K562 (cell line): ENCODE data around the gene SLC34A2. TPM values are rescaled to one million over a fixed set of nuclear protein-coding genes. Genes with fewer than 3 reads are reported as not detected.
A peak's percentile ranks its signal among the peaks of the same experiment; 100 is the strongest.

Experiments
- ATAC-seq: fragments of 200-7000 bp; cut with Tn5 transposase; 3 replicates; pipeline ENCODE4 v1.9.1; 2020; ENCODE audit warnings: moderate library complexity
- BruUV-seq: library from RNA; stranded (reverse); fragments of 400-500 nt; replicated peaks from 2 replicates; lab custom pipeline; 2021; lab: Mats Ljungman, UMichigan
- CTCF ChIA-PET: fragments of 300-600 bp; formaldehyde crosslinking; extraction: SDS; loops from one replicate; lab custom pipeline; 2021; ENCODE audit warnings: low intra/inter-chr PET ratio; lab: Yijun Ruan, JAX
- POLR2A ChIA-PET: fragments of 300-600, 350-650 bp; sonication (Branson Sonifier 250); formaldehyde crosslinking; extraction: SDS; loops from one replicate; lab custom pipeline; 2021; ENCODE audit warnings: antibody characterized with exemption, inconsistent platforms; lab: Yijun Ruan, JAX
- DNase-seq, 4 experiments: peaks; one replicate each; pipeline versions ENCODE4 v3.0.0 to v3.0.0-alpha.2; 2011 to 2018; ENCODE audit warnings: low spot score in 3 of 4, mixed read lengths in 3 of 4; ENCODE audit errors: extremely low read depth in 1 of 4
- FAIRE-seq: peaks from 2 replicates; lab custom pipeline; 2011; peaks lifted over from hg19 to GRCh38; lab: Jason Lieb, UNC
- H2AFZ ChIP-seq: 2 replicates; pipeline ENCODE4 v1.6.0; 2011; ENCODE audit warnings: low read depth, low read length, control low read depth, inconsistent platforms
- H3K27ac ChIP-seq: fragments of 200-600 bp; 3 replicates; pipeline ENCODE4 v1.8.0; 2011; ENCODE audit warnings: low read depth, mild to moderate bottlenecking, control low read depth, inconsistent platforms, low read length, moderate library complexity, mixed read lengths; ENCODE audit errors: extremely low read depth
- H3K27me3 ChIP-seq, 2 experiments: fragments of 300-600 bp in 1 of 2; 2 replicates in 1 of 2; 3 replicates in 1 of 2; pipeline versions ENCODE4 v1.6.0 to v1.8.0; 2011; ENCODE audit warnings: inconsistent platforms in 2 of 2, low read length in 2 of 2, mild to moderate bottlenecking in 1 of 2, mixed read lengths in 1 of 2, moderate library complexity in 1 of 2; ENCODE audit not compliant: control insufficient read depth in 2 of 2, insufficient read depth in 2 of 2
- H3K36me3 ChIP-seq: fragments of 300-600 bp; 3 replicates; pipeline ENCODE4 v1.8.0; 2011; ENCODE audit warnings: mild to moderate bottlenecking, low read length, inconsistent platforms; ENCODE audit not compliant: control insufficient read depth, insufficient read depth
- H3K4me1 ChIP-seq, 2 experiments: fragments of 200-600 bp in 1 of 2; replicated peaks in 1 of 2; 2 replicates in 1 of 2; 3 replicates in 1 of 2; pipeline versions ENCODE4 v1.5.1 to v1.8.0; 2011; ENCODE audit warnings: inconsistent platforms in 2 of 2, low read length in 2 of 2, mild to moderate bottlenecking in 1 of 2, mixed read lengths in 1 of 2, moderate library complexity in 1 of 2; ENCODE audit not compliant: control insufficient read depth in 2 of 2, insufficient read depth in 2 of 2
- H3K4me2 ChIP-seq: 2 replicates; pipeline ENCODE4 v1.6.1; 2011; ENCODE audit warnings: low read length, control low read depth, inconsistent platforms, mixed read lengths; ENCODE audit not compliant: insufficient read depth
- H3K4me3 ChIP-seq: fragments of 200-600 bp; sonication (generic), shearing (Covaris generic); 2 replicates; pipeline ENCODE4 v1.5.1; 2016; ENCODE audit warnings: control low read depth, inconsistent platforms
- H3K79me2 ChIP-seq: fragments of 200-600 bp; 3 replicates; pipeline ENCODE4 v1.8.0; 2011; ENCODE audit warnings: low read length, inconsistent platforms; ENCODE audit not compliant: control insufficient read depth, insufficient read depth
- H3K9ac ChIP-seq, 2 experiments: 2 replicates each; pipeline versions ENCODE4 v1.6.0 to v1.6.1; 2011; ENCODE audit warnings: low read depth in 2 of 2, low read length in 2 of 2, control low read depth in 1 of 2, inconsistent platforms in 1 of 2, mild to moderate bottlenecking in 1 of 2, mixed read lengths in 1 of 2; ENCODE audit not compliant: insufficient read depth in 1 of 2
- H3K9me1 ChIP-seq: one replicate; pipeline ENCODE4 v1.6.0; 2011; ENCODE audit warnings: inconsistent platforms, mild to moderate bottlenecking, low read length, moderate library complexity; ENCODE audit not compliant: control insufficient read depth, insufficient read depth
- H3K9me3 ChIP-seq: replicated peaks from 2 replicates; pipeline ENCODE4 v1.5.1; 2011; ENCODE audit warnings: low read depth, low read length, inconsistent platforms; ENCODE audit not compliant: control insufficient read depth, insufficient read depth
- H4K20me1 ChIP-seq: replicated peaks from 2 replicates; pipeline ENCODE4 v1.6.1; 2011; ENCODE audit warnings: low read length, inconsistent platforms, mixed read lengths; ENCODE audit not compliant: control insufficient read depth, insufficient read depth
- ATF3 ChIP-seq, 2 experiments: fragments of 450-650 bp in 1 of 2; sonication (generic) in 1 of 2; formaldehyde crosslinking in 1 of 2; IDR thresholded peaks in 1 of 2; conservative IDR thresholded peaks in 1 of 2; 2 replicates each; pipeline versions ENCODE4 v1.6.1 to v1.8.1; 2016 to 2023; ENCODE audit warnings: mild to moderate bottlenecking in 2 of 2, moderate library complexity in 2 of 2, inconsistent platforms in 1 of 2, missing genetic modification reagents in 1 of 2
- ATF6 ChIP-seq: sonication (generic); formaldehyde crosslinking; IDR thresholded peaks from 2 replicates; pipeline ENCODE4 v1.4.0; 2020; ENCODE audit warnings: mild to moderate bottlenecking, missing genetic modification reagents
- CEBPB ChIP-seq: fragments of 450-650 bp; IDR thresholded peaks from 2 replicates; pipeline ENCODE4 v1.6.1; 2016; ENCODE audit warnings: missing genetic modification characterization, missing compliant biosample characterization
- CEBPG ChIP-seq, 3 experiments: fragments of 200-800 bp in 1 of 3; sonication (Bioruptor generic) in 1 of 3; sonication (generic) in 1 of 3; formaldehyde crosslinking in 1 of 3; IDR thresholded peaks in 2 of 3; conservative IDR thresholded peaks in 1 of 3; 2 replicates each; pipeline versions ENCODE4 v1.6.1 to v1.8.0; 2016 to 2022; ENCODE audit warnings: missing compliant biosample characterization in 2 of 3, missing genetic modification characterization in 2 of 3, mild to moderate bottlenecking in 1 of 3, missing genetic modification reagents in 1 of 3
- STAG1 ChIP-seq: sonication (generic); formaldehyde crosslinking; IDR thresholded peaks from 2 replicates; pipeline ENCODE4 v1.5.0; 2020; ENCODE audit warnings: missing genetic modification reagents, borderline replicate concordance
- WGBS: fragments of 100-300 bp; shearing (Covaris generic); methylation state at CpG from one replicate; pipeline ENCODE4 v1.1.6; 2016; ENCODE audit warnings: low coverage, mixed read lengths; ENCODE audit not compliant: insufficient coverage; ENCODE audit errors: missing lambda C conversion rate; 5-methylcytosine and 5-hydroxymethylcytosine counted together
- in situ Hi-C: fragments of 300-500 bp; cut with MboI; formaldehyde crosslinking; loops from 4 replicates; pipeline ENCODE4 v1.15.0; 2018; ENCODE audit warnings: inconsistent platforms, mixed read lengths
- intact Hi-C: fragments of 100-400 bp; cut with micrococcal nuclease; formaldehyde crosslinking; loops from 2 replicates; pipeline ENCODE4 v1.14.2; 2022
- polyA plus RNA-seq, 8 experiments: library from polyadenylated mRNA; depleted of rRNA in 4 of 8; stranded (reverse) in 5 of 8; unstranded in 3 of 8; fragments of >200 nt; fragmentation: Nextera tagmentation in 2 of 8; fragmentation: Illumina TruSeq in 1 of 8; extraction: Ambion mirVana in 2 of 8; extraction: Trizol in 1 of 8; gene quantifications; 2 replicates each; pipeline versions ENCODE4 v1.2.1 to v1.2.3, GENCODE V29; 2011 to 2014; ENCODE audit warnings: inconsistent platforms in 1 of 8, missing spikeins in 1 of 8
- total RNA-seq, 7 experiments: library from RNA; depleted of rRNA in 6 of 7; stranded (reverse); fragments of >200 nt in 6 of 7; fragmentation: Illumina TruSeq in 2 of 7; extraction: Trizol in 2 of 7; gene quantifications; 2 replicates each; pipeline versions ENCODE4 v1.2.1 to v1.2.3, GENCODE V29; 2011 to 2021; ENCODE audit warnings: low replicate concordance in 1 of 7

SLC34A2 gene
- total and polyA plus RNA-seq, 9 of the 15 experiments (the other 6 are each of a cell fraction or from before 2014, with no cell fraction given), result 1.5 TPM; not detected in 8

GRCh38 chr4:25713812-25714211 is 58.2 kb downstream of the SLC34A2 start:
- no peak for DNase-seq
- intact Hi-C loops (no loop called here), in situ Hi-C loops (no loop called here)
- 6% methylated on average over 4 of the region's 4 CpGs for WGBS
- ChIA-PET POLR2A (no interaction called here), CTCF (no interaction called here)
- Histone ChIP-seq H3K4me2 (no peak overlapping the region), H3K36me3 (no peaks in the 10 kb centered on the region), H3K9me3 (no peaks in the 10 kb centered on the region), H3K79me2 (no peaks in the 10 kb centered on the region), H2AFZ (no peak overlapping the region), H3K9me1 (no peaks in the 10 kb centered on the region), H4K20me1 (no peaks in the 10 kb centered on the region), H3K9ac (no peak overlapping the region), H3K4me1 (no peaks in the 10 kb centered on the region), H3K4me3 (no peak overlapping the region), H3K27me3 (peaks cover 5 to 18% of the 10 kb centered on the region in 2 experiments; a peak in 3 of 5 replicates), H3K27ac (no peak overlapping the region)
- no TSS peak for BruUV-seq
- no peak for FAIRE-seq
- no peak for ATAC-seq
- peak; percentile 74 for TF ChIP-seq ATF3 (IDR thresholded peaks at IDR 0.05)
- no peak for TF ChIP-seq ATF3 (CRISPR knock-in tag; conservative IDR thresholded peaks at IDR 0.05)
- no peak for TF ChIP-seq STAG1
- peak; percentile 53; the same call in 1 of the 2 replicates for TF ChIP-seq CEBPB (tag)
- no peak for TF ChIP-seq CEBPG (CRISPR knock-in tag; IDR thresholded peaks at IDR 0.05)
- peak; percentile 63 to 66; a peak in 3 of 4 replicates for TF ChIP-seq CEBPG (tag; conservative IDR thresholded peaks at IDR 0.05 in 1 of 2, IDR thresholded peaks at IDR 0.05 in 1 of 2)
- no peak for TF ChIP-seq ATF6 (CRISPR knock-in tag)
